HepG2 (cell line): Measurements from ENCODE around the gene ZBTB47.

Experiments used
- ATAD3A ChIP-seq: sonication (generic); formaldehyde crosslinking; IDR thresholded peaks from 2 replicates; pipeline ENCODE4 v1.4.0; 2020; ENCODE audit warnings: missing genetic modification reagents
- JUND ChIP-seq: sonication (generic); formaldehyde crosslinking; IDR thresholded peaks from 2 replicates; pipeline ENCODE4 v1.8.0; 2022; ENCODE audit warnings: mild to moderate bottlenecking, missing genetic modification reagents
- NKX3-1 ChIP-seq: sonication (generic); formaldehyde crosslinking; IDR thresholded peaks from 2 replicates; pipeline ENCODE4 v1.5.0; 2020; ENCODE audit warnings: missing genetic modification reagents
- POLR2A ChIP-seq, 2 experiments: IDR thresholded peaks; 2 replicates each; pipeline ENCODE4 v1.6.1; 2011; ENCODE audit warnings: low read depth in 2 of 2, low read length in 2 of 2, mild to moderate bottlenecking in 1 of 2, moderate library complexity in 1 of 2; ENCODE audit not compliant: insufficient read depth in 1 of 2

DNA sequence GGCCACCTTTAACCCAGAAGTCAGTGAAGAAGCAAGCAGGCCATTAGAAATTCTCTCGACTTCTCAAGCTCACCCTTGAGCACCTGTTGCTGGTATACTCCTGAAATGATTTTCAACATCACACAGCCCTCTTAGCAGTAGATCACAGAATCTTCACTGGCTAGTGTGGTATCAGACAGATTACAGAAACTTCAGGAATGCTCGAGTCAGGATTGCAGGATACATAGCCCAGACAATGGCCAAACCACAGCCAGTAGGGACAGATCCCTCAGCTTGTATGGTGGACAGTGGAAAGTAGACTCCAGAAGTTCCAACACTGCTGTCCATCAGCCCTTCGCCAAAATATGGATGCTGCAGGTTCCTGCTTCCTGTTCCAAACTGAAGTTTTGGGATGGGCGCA lies 27.3 kb downstream of the ZBTB47 start:
- TF ChIP-seq NKX3-1 (CRISPR knock-in tag) (no peak), ATAD3A (no peak), POLR2A (IDR thresholded peaks at IDR 0.05; ENCODE audit: insufficient read depth in 1 of 2, low read depth in 2 of 2, low read length in 2 of 2) (no peak), JUND (CRISPR knock-in tag) (no peak)
